ENCODE results near the gene RNF121. TPM values are rescaled to one million over a fixed set of nuclear protein-coding genes. Genes with fewer than 3 reads are reported as not detected.

Gene RNF121
- total RNA-seq, 1 donor from 2014 or later = 59.6 TPM

DNA sequence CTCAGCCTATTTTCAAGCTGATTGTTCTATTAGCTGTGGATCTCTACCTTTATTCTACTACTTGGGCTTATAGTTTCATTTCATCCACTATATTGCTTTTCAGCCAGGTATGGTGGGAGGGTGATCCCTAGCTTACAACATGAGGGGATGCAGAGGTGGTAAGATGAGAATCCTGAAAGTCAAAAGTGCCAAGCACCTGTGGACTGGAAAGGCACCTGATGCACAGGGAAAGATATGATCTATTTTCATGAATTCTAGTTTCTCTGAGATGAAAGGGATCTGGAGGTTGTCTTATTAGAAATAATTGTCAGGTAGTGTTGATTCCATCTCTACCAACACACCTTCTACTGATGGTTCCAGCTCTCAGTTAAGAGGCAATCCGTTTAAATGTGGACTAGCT, 48.2 kb downstream of the RNF121 start:
- Mint-ChIP-seq H3K4me1 (ENCODE audit: low read depth) (no peaks in the 10 kb centered on the region), H3K9me3 (ENCODE audit: low read depth) (no peaks in the 10 kb centered on the region), H3K27ac (no peak overlapping the region), H3K36me3 (ENCODE audit: insufficient read depth) (peaks cover 10% of the 10 kb centered on the region), H3K27me3 (no peaks in the 10 kb centered on the region), H3K4me3 (ENCODE audit: low read depth) (no peak overlapping the region)
- DNase-seq (ENCODE audit: low spot score, unreplicated experiment) = no peak
- TF ChIP-seq, protein P1, sequence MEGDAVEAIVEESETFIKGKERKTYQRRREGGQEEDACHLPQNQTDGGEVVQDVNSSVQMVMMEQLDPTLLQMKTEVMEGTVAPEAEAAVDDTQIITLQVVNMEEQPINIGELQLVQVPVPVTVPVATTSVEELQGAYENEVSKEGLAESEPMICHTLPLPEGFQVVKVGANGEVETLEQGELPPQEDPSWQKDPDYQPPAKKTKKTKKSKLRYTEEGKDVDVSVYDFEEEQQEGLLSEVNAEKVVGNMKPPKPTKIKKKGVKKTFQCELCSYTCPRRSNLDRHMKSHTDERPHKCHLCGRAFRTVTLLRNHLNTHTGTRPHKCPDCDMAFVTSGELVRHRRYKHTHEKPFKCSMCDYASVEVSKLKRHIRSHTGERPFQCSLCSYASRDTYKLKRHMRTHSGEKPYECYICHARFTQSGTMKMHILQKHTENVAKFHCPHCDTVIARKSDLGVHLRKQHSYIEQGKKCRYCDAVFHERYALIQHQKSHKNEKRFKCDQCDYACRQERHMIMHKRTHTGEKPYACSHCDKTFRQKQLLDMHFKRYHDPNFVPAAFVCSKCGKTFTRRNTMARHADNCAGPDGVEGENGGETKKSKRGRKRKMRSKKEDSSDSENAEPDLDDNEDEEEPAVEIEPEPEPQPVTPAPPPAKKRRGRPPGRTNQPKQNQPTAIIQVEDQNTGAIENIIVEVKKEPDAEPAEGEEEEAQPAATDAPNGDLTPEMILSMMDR (IDR thresholded peaks at IDR 0.05; ENCODE audit: unreplicated experiment) = no peak

DNA sequence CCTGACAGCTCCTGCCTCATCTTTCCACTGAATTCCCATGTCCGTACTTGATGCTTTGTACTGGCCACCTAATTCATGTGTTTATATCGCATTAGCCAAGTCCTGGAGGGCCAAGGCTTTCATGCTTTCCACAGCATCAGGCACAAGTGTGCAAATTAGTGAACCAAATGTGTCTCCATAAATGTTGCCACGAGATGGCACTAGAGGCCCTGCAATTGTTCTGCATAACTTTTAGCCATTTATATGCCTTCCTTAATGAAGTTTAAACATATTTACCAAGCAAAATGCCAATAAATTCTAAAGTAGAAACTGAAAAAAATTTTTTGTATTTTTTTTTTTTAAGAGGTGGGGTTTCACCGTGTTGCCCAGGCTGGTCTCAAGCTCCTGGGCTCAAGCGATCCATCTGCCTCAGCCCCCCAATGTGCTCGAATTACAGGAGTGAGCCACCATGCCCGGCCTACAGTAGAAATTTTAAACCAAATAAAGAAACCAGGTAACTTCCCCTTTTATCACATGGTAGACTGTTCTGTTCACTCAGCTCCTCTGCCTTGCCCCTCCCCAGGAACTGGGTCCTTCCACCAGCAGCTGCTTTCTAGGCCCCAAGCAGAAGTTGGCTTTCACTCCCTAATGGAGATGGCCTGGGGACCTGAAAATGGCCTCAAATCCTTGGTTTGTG, 49.0 kb downstream of the RNF121 start:
- Mint-ChIP-seq H3K4me1 (ENCODE audit: low read depth) (no peaks in the 10 kb centered on the region), H3K4me3 (ENCODE audit: low read depth) (no peak overlapping the region), H3K27ac (no peak overlapping the region), H3K9me3 (ENCODE audit: low read depth) (no peaks in the 10 kb centered on the region), H3K27me3 (no peaks in the 10 kb centered on the region), H3K36me3 (ENCODE audit: insufficient read depth) (peaks cover 11% of the 10 kb centered on the region)
- TF ChIP-seq, protein P1 (IDR thresholded peaks at IDR 0.05; ENCODE audit: unreplicated experiment) = peak; percentile 66
- DNase-seq (ENCODE audit: low spot score, unreplicated experiment) = no peak

DNA sequence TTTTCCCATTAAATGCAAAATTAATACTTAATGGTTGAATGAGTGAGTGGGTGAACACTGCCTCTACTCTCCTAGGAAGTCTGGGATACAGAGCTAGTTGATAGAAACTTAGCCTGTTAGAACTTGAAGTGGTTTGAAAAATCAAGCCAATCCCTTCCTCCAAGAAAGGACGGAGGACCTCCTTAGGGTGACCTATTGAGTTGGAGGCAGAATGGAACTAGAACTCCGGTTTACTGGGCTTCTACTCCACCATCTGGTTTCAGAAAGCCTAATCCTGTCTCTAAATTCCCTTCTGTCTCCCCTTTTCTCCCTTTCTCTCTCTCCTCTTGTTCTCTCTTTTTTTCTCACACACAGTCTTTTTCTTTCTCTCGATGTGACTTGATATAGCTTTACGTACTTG, 50.2 kb downstream of the RNF121 start:
- H3K36me3 Mint-ChIP-seq (ENCODE audit: insufficient read depth) = peaks cover 14% of the 10 kb centered on the region
- no peak for DNase-seq (ENCODE audit: low spot score, unreplicated experiment)

DNA sequence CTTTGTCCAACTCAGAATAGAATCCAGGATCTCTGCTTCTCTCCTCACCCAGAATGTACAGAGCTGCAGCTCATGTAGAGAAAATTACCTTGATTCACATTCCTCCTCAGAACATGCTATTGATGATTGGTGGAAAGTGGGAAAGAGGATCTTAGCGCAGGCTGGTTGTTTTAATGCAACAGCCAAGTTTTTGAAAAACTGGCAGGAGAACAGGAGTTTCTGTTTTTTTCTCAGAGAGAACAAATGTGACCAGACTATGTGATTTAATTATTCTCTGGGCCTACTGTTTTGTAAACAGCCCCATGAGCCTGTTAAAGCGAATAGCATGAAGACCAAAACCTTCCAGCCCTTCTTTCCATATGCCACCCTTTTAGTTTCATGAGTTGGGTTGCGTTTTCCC, 50.8 kb downstream of the RNF121 start:
- Mint-ChIP-seq H3K4me1 (ENCODE audit: low read depth) (no peaks in the 10 kb centered on the region), H3K27ac (no peak overlapping the region), H3K36me3 (ENCODE audit: insufficient read depth) (peaks cover 11% of the 10 kb centered on the region), H3K4me3 (ENCODE audit: low read depth) (no peak overlapping the region), H3K9me3 (ENCODE audit: low read depth) (no peaks in the 10 kb centered on the region), H3K27me3 (no peaks in the 10 kb centered on the region)
- TF ChIP-seq, protein P1 (IDR thresholded peaks at IDR 0.05; ENCODE audit: unreplicated experiment) = no peak
- DNase-seq (ENCODE audit: low spot score, unreplicated experiment) = no peak

More for the DNA sequence above, 50.2 kb downstream of the RNF121 start:
- H3K27me3 Mint-ChIP-seq = no peaks in the 10 kb centered on the region
- H3K4me3 Mint-ChIP-seq (ENCODE audit: low read depth) = no peak overlapping the region
- H3K4me1 Mint-ChIP-seq (ENCODE audit: low read depth) = no peaks in the 10 kb centered on the region
- H3K27ac Mint-ChIP-seq = no peak overlapping the region
- H3K9me3 Mint-ChIP-seq (ENCODE audit: low read depth) = no peaks in the 10 kb centered on the region
- TF ChIP-seq, protein P1 (IDR thresholded peaks at IDR 0.05; ENCODE audit: unreplicated experiment) = no peak

DNA sequence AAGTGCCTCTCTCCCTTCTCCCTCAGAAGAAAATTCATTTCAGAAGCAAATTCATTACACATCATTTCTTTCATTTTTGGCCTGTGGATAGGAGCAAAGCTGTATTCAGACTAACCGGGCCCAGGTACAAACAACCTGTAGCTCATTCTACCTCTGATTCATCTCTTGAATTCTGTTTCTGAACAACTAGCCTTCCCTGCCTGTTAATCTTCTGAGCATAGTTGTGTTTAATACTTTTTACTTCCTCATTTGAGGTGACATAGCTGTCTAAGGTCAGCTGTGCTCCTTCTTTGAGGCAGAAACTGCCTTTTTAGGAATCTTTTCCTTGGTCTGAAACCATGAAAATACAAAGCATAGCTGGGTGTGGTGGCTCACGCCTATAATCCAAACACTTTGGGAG, 57.3 kb downstream of the RNF121 start:
- Mint-ChIP-seq H3K4me1 (ENCODE audit: low read depth) (no peaks in the 10 kb centered on the region), H3K36me3 (ENCODE audit: insufficient read depth) (peaks cover 6% of the 10 kb centered on the region), H3K4me3 (ENCODE audit: low read depth) (no peak overlapping the region), H3K9me3 (ENCODE audit: low read depth) (no peaks in the 10 kb centered on the region), H3K27me3 (no peaks in the 10 kb centered on the region), H3K27ac (no peak overlapping the region)
- TF ChIP-seq, protein P1 (IDR thresholded peaks at IDR 0.05; ENCODE audit: unreplicated experiment) = no peak
- DNase-seq (ENCODE audit: low spot score, unreplicated experiment) = no peak
